OCI-LY3 (cell line): ENCODE data around the gene DRICH1.

Source experiments
- CTCF ChIP-seq: fragments of 200-600, 300-600 bp; sonication (generic); IDR thresholded peaks from 2 replicates; pipeline ENCODE4 v1.5.1; 2014; ENCODE audit warnings: antibody characterized with exemption, low read length, low read depth
- EZH2phosphoT487 ChIP-seq: fragments of 200-600 bp; shearing (Covaris generic); IDR thresholded peaks from 2 replicates; pipeline ENCODE4 v1.6.1; 2018; ENCODE audit warnings: antibody characterized with exemption, mixed run types, low read depth

DNA sequence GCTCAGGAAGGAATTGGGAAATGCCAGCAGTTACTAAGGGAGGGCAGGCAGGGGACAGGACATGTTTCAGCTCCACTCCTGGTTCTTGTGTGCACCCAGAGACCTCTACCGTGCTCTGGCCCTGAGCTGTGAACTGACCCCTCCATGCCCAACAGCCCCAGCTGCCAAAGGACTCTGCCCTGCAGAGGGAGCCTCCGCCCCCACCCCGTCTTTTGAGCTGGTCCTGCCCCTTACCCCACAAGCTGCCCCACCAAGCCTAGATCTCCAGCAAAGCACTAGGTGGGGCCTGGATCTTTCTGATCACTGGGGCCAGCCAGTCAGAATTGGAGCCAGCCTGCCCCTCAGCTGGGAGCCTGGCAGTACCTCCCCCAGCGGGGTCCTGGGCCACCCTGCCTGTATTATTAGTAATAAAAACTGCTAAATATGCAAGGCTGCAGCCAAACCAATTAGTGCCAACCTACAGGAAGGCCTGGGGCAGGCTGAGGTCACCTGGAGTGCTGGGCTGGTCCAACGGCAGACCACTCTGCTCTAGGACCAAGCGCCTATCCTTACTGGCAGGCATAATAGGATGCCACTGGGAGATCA lies 23.9 kb upstream of the DRICH1 start:
- no peak for TF ChIP-seq CTCF
- no peak for TF ChIP-seq EZH2phosphoT487
